Measurements from ENCODE around the gene PTPRN2. TPM values are rescaled to one million over a fixed set of nuclear protein-coding genes. Genes with fewer than 3 reads are reported as not detected.
"Not testable (repeated sequence)": the region's sequence is repeated elsewhere in the genome, so short reads cannot be mapped to it uniquely, and the experiment has no call there.

Gene PTPRN2
- polyA plus RNA-seq, 1 experiment = 0.31 TPM

DNA sequence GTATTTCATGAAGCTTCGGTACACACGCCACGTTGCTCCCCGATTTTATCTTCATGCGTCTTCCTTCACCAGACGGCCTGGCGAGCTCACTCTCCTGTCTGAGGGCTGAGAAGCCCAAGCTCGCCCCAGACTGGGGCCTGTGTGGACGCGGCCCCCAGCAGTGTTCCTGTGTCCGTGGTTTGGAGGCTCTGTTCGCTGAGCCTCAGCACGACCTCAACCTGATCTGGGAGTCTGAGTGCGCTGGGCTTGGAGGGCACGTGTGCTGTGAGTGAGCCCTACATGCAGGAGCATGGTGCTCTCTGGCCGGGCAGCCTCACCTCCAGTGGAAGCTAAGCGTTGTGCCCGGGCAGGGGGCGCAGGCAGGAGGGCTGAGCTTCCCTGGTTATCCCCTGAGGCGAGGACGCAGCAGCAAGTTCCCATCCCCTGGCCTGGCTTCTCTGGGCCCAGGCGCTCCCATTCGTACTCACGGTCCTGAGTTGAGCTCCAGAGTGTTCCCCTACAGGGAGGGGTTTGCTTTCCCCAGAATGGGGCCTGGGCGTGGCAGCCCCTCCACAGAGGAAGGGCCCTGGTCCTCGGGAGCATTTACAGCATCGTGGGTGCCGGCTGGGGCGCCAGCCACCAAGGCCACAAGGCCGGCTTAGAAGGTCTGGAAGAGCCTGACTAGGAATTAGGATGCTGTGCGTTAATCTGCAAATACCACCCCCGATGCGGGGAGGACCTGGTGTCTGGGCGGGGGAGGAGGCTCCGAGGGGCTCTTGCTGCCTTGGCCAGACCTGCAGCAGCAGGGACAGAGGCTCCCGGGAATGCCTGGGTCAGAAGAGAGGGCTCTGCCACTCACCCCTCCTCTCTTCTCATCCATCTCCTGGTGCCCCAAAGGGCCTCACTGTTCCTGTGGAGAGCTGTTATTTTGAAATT is 850.2 kb downstream of the PTPRN2 start:
- DNase-seq (ENCODE audit: low read depth) = no peak
- Histone ChIP-seq H3K27me3 (ENCODE audit: control insufficient read depth, insufficient read depth, low read length) (no peaks in the 10 kb centered on the region), H3K36me3 (ENCODE audit: control insufficient read depth, insufficient read depth, low read length) (no peaks in the 10 kb centered on the region), H3K4me3 (ENCODE audit: low read depth, low read length) (no peak overlapping the region)
- TF ChIP-seq, protein P1, sequence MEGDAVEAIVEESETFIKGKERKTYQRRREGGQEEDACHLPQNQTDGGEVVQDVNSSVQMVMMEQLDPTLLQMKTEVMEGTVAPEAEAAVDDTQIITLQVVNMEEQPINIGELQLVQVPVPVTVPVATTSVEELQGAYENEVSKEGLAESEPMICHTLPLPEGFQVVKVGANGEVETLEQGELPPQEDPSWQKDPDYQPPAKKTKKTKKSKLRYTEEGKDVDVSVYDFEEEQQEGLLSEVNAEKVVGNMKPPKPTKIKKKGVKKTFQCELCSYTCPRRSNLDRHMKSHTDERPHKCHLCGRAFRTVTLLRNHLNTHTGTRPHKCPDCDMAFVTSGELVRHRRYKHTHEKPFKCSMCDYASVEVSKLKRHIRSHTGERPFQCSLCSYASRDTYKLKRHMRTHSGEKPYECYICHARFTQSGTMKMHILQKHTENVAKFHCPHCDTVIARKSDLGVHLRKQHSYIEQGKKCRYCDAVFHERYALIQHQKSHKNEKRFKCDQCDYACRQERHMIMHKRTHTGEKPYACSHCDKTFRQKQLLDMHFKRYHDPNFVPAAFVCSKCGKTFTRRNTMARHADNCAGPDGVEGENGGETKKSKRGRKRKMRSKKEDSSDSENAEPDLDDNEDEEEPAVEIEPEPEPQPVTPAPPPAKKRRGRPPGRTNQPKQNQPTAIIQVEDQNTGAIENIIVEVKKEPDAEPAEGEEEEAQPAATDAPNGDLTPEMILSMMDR (IDR thresholded peaks at IDR 0.05; ENCODE audit: insufficient read depth, low read depth, low read length) = no peak
- ChIA-PET POLR2A (no interaction called here), CTCF (no interaction called here)

DNA sequence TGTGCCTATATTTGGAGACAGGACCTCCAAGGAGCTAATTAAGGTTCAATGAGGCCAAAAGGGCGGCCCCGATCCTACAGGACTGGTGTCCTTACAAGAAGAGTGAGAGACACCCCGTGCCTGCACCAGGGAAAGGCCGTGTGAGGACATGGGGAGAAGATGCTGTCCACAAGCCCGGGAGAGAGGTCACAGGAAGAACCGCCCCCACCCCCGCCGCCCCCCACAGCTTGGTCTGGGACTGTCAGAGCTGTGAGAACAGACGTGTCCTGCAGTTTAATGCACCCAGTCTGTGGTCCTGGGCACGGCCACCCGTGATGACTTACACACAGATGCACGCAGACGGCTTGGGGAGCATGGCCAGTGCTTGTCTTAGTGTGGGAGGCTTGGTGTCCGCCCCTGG is 851.3 kb downstream of the PTPRN2 start:
- Histone ChIP-seq H3K4me3 (ENCODE audit: low read depth, low read length) (no peak overlapping the region), H3K27me3 (ENCODE audit: control insufficient read depth, insufficient read depth, low read length) (no peaks in the 10 kb centered on the region), H3K36me3 (ENCODE audit: control insufficient read depth, insufficient read depth, low read length) (no peaks in the 10 kb centered on the region)
- CTCF ChIA-PET = no interaction called here
- no peak for DNase-seq (ENCODE audit: low read depth)
- TF ChIP-seq, protein P1 (IDR thresholded peaks at IDR 0.05; ENCODE audit: insufficient read depth, low read depth, low read length) = no peak
- POLR2A ChIA-PET = no interaction called here

DNA sequence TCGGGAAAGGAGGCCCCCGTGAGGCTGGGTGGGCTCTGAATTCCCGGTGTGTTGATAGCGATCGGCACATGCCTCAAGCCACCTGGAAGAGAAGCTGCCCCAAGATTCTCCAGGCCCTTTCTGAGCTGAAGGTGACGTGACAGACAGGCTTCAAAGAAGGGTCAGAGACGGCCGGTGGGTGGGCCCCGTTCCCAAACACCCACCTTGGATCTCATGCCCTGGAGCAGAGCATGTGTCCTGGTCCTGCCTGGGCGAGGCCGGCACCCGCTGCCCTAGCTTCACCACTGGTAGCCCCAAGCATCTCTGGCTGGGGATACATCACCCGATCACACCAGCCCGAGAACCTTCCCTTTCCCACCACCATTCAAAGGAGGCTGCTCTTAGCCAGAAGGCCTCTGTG is 851.8 kb downstream of the PTPRN2 start:
- no peak overlapping the region for H3K4me3 ChIP-seq (ENCODE audit: low read depth, low read length)
- CTCF ChIA-PET = no interaction called here
- POLR2A ChIA-PET = no interaction called here
- H3K27me3 ChIP-seq (ENCODE audit: control insufficient read depth, insufficient read depth, low read length) = no peaks in the 10 kb centered on the region
- no peaks in the 10 kb centered on the region for H3K36me3 ChIP-seq (ENCODE audit: control insufficient read depth, insufficient read depth, low read length)
- TF ChIP-seq, protein P1 (IDR thresholded peaks at IDR 0.05; ENCODE audit: insufficient read depth, low read depth, low read length) = no peak
- no peak for DNase-seq (ENCODE audit: low read depth)

DNA sequence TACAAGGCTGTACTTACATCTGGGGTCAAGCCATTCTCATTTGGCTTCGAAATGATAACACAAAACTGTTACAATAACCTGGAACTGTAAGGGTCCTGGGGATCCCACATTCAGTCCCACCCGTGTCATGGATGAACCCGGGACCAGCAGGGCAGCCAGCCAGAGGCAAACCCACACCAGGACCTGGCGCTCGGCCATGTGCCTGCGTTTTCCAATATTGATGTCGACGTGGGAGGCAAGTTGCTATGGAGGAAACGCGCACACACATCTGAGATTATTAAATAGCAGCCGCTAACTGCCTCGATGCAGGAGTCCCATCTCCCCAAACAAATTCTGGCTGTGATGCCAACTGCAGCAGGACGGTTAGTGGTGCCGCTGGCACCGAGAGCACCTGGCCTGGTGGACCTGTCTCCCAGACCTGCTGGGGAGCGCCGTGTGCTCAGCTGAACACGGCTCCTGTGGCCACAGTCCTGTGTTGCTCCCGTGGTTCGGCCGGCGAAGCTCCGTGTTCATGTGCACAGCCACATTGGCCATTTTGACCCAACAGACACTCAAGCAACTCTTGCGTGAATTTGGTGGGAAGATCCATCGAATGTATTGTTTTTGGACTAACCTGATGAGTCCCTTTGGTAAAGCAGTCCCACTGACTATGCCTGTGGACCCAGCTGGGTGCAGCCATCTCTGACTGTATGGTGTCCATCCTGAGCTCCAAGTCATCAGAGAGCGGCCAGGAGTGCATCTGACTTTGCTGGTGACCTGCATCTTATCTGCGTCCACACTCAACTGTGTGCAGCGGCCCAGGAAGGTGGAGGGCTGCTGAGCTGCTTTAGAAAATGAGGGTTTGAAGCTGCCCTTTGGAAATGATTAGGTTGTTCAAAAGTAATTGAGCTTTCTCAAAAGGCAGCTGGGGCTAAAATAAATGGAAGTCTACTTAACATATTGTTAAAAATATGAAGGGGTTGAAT is 852.7 kb downstream of the PTPRN2 start:
- ChIA-PET POLR2A (no interaction called here), CTCF (no interaction called here)
- no peaks in the 10 kb centered on the region for H3K27me3 ChIP-seq (ENCODE audit: control insufficient read depth, insufficient read depth, low read length)
- no peak for DNase-seq (ENCODE audit: low read depth)
- no peak overlapping the region for H3K4me3 ChIP-seq (ENCODE audit: low read depth, low read length)
- TF ChIP-seq, protein P1 (IDR thresholded peaks at IDR 0.05; ENCODE audit: insufficient read depth, low read depth, low read length) = no peak
- no peaks in the 10 kb centered on the region for H3K36me3 ChIP-seq (ENCODE audit: control insufficient read depth, insufficient read depth, low read length)

DNA sequence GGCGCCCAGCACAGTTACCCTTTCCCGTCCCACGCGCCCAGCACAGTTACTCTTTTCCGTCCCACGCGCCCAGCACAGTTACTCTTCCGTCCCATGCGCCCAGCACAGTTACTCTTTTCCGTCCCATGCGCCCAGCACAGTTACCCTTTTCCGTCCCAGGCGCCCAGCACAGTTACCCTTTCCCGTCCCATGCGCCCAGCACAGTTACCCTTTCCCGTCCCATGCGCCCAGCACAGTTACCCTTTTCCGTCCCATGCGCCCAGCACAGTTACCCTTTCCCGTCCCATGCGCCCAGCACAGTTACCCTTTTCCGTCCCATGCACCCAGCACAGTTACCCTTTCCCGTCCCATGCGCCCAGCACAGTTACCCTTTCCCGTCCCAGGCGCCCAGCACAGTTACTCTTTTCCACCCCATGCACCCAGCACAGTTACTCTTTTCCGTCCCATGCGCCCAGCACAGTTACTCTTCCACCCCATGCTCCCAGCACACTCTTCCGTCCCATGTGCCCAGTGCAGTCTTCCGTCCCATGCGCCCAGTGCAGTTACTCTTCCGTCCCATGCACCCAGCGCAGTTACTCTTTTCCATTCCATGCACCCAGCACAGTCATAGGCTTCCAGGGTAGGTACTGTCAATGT is 853.7 kb downstream of the PTPRN2 start:
- POLR2A ChIA-PET; H3K27me3 ChIP-seq (ENCODE audit: control insufficient read depth, insufficient read depth, low read length); CTCF ChIA-PET: not testable (repeated sequence)

More for the DNA sequence above, 853.7 kb downstream of the PTPRN2 start:
- not testable (repeated sequence) for H3K36me3 ChIP-seq (ENCODE audit: control insufficient read depth, insufficient read depth, low read length); H3K4me3 ChIP-seq (ENCODE audit: low read depth, low read length); DNase-seq (ENCODE audit: low read depth)

Data from BJ (cell line).